CD4-positive, alpha-beta T cell treated with Interleukin-15 for 4 hours (primary cell): ENCODE results near the gene GRK5.
"Not testable (repeated sequence)": the region's sequence is repeated elsewhere in the genome, so short reads cannot be mapped to it uniquely, and the experiment has no call there.

Experiments
- DNase-seq: peaks from one replicate; pipeline ENCODE4 v3.0.0-alpha.2; 2020; ENCODE audit warnings: low spot score

The GRK5 gene

GRCh38 chr10:119207366-119207666 lies at the start of gene GRK5:
GRK5 (plus strand) TSS chr10:119207571; CDS start chr10:119207918, 347 bp downstream.
- DNase-seq = peak; percentile 97

GRCh38 chr10:119159332-119159731 lies 48.0 kb upstream of the GRK5 start:
- DNase-seq = no peak

GRCh38 chr10:119161680-119162451 lies 45.5 kb upstream of the GRK5 start:
- no peak for DNase-seq

- no peak for DNase-seq
Measured at GRCh38 chr10:119162452-119163092, 44.8 kb upstream of the GRK5 start.

GRCh38 chr10:119165171-119166117 lies 41.9 kb upstream of the GRK5 start, which contains the start of gene SFXN4:
SFXN4 (minus strand) TSS chr10:119165714; CDS start chr10:119165647, 67 bp downstream.
- DNase-seq = peak; percentile 72

- no peak for DNase-seq
Measured at GRCh38 chr10:119166118-119166500, 41.3 kb upstream of the GRK5 start.

GRCh38 chr10:119166564-119166963 lies 40.8 kb upstream of the GRK5 start:
- DNase-seq = no peak

- no peak for DNase-seq
Measured at GRCh38 chr10:119167041-119167440, 40.3 kb upstream of the GRK5 start.

- no peak for DNase-seq
Measured at GRCh38 chr10:119174109-119174508, 33.3 kb upstream of the GRK5 start.

GRCh38 chr10:119176166-119176565 lies 31.2 kb upstream of the GRK5 start:
- no peak for DNase-seq

- DNase-seq = peak; percentile 8
Measured at GRCh38 chr10:119177708-119178371, 29.5 kb upstream of the GRK5 start.

GRCh38 chr10:119178372-119179119 lies 28.8 kb upstream of the GRK5 start, which contains the start of gene PRDX3:
PRDX3 (minus strand) TSS chr10:119178812; CDS start chr10:119178790, 22 bp downstream.
- peak; percentile 88 for DNase-seq

GRCh38 chr10:119180850-119181400 lies 26.4 kb upstream of the GRK5 start:
- DNase-seq = not testable (repeated sequence)

- no peak for DNase-seq
Measured at GRCh38 chr10:119183664-119184412, 23.5 kb upstream of the GRK5 start.

GRCh38 chr10:119189811-119190282 lies 17.5 kb upstream of the GRK5 start:
- DNase-seq = no peak

- DNase-seq = no peak
Measured at GRCh38 chr10:119190353-119190752, 17.0 kb upstream of the GRK5 start.

- DNase-seq = no peak
Measured at GRCh38 chr10:119190954-119191785, 16.2 kb upstream of the GRK5 start.

GRCh38 chr10:119191881-119192280 lies 15.5 kb upstream of the GRK5 start:
- no peak for DNase-seq

GRCh38 chr10:119197921-119198320 lies 9.4 kb upstream of the GRK5 start:
- DNase-seq = no peak
